A673 (cell line): Measurements from ENCODE around the gene SNAPC2.

Experiments used
- EZH2 ChIP-seq: fragments of 200-600 bp; sonication (generic); IDR thresholded peaks from 2 replicates; pipeline ENCODE4 v1.6.1; 2017; ENCODE audit warnings: borderline replicate concordance, low read depth, mild to moderate bottlenecking, mixed read lengths, antibody characterized with exemption, low read length; ENCODE audit not compliant: poor library complexity, severe bottlenecking
- TF ChIP-seq, protein P1 (sequence below): fragments of 300-800, 200-600 bp; sonication (generic); conservative IDR thresholded peaks from 2 replicates; pipeline ENCODE4 v1.5.1; 2017; ENCODE audit warnings: low read depth, mild to moderate bottlenecking, antibody characterized with exemption, low read length, moderate library complexity, mixed read lengths

GRCh38 chr19:7888826-7889217 lies 31.3 kb upstream of the SNAPC2 start:
- TF ChIP-seq, protein P1, sequence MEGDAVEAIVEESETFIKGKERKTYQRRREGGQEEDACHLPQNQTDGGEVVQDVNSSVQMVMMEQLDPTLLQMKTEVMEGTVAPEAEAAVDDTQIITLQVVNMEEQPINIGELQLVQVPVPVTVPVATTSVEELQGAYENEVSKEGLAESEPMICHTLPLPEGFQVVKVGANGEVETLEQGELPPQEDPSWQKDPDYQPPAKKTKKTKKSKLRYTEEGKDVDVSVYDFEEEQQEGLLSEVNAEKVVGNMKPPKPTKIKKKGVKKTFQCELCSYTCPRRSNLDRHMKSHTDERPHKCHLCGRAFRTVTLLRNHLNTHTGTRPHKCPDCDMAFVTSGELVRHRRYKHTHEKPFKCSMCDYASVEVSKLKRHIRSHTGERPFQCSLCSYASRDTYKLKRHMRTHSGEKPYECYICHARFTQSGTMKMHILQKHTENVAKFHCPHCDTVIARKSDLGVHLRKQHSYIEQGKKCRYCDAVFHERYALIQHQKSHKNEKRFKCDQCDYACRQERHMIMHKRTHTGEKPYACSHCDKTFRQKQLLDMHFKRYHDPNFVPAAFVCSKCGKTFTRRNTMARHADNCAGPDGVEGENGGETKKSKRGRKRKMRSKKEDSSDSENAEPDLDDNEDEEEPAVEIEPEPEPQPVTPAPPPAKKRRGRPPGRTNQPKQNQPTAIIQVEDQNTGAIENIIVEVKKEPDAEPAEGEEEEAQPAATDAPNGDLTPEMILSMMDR, result no peak
- no peak for TF ChIP-seq EZH2
